Measurements from ENCODE around the gene RSL24D1.
"Not testable (repeated sequence)": the region's sequence is repeated elsewhere in the genome, so short reads cannot be mapped to it uniquely, and the experiment has no call there.

RSL24D1 gene

GRCh38 chr15:55204464-55204863 lies 7.7 kb upstream of the RSL24D1 start:
- no peak for DNase-seq

GRCh38 chr15:55202206-55202605 lies 5.5 kb upstream of the RSL24D1 start:
- no peak for DNase-seq

- no peak for DNase-seq
These were observed 2.0 kb upstream of the RSL24D1 start for GRCh38 chr15:55198706-55199105.

DNA sequence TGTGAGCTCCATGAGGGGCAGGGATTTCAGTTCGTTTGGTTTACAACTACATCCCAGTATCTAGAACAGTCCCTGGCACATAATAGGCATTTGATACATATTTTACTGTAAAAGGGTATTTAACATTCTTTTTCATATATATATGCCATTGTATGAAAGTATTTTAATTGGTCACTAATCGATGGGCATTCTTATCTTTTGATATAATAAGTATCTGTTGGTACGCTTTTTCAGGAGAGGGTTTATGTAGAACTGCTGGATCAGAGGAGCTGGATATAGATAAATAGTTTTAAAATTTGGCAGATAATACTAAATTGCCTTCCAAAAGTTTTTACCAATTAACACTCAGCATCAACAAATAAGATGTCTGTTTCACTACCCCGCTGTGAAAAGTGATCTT lies 978 bp upstream of the RSL24D1 start:
- DNase-seq = no peak

DNA sequence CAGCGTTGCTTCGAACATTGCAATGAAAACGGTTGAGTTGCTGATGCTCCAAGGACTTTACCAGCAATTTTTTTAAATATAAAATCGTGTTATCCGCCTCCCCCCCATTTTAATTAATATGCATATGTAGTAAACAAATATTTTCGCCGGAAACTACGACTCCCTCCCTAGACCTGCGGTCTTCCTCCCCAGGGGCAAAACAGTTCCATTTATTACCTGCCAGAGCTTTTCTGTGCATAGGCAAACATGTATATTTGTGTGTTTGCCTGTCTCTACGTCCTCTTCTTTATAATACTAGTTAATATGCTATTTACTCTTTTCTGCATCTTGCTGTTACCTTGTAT lies 593 bp upstream of the RSL24D1 start:
- DNase-seq = no peak

- no peak for DNase-seq
These were observed 745 bp downstream of the RSL24D1 start for GRCh38 chr15:55195996-55196395.

DNA sequence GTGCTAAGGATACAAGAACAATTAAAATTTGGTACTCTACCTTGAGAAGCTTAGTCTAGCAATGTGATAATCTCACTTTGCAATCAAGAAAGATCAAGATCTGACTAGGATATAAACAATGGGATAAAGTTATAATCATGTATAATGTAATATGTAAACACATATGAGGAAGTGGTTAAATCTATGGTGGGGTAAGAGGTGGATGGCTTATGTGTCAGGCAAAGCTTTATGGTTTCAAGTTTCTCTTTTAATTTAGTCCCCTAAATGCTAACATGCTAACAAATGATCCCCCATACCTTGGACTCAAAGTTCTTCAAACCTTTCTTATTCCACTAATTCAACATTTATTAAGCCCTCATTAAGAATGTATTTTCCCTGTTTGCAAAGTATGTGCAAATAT lies 2.5 kb downstream of the RSL24D1 start:
- DNase-seq = no peak

DNA sequence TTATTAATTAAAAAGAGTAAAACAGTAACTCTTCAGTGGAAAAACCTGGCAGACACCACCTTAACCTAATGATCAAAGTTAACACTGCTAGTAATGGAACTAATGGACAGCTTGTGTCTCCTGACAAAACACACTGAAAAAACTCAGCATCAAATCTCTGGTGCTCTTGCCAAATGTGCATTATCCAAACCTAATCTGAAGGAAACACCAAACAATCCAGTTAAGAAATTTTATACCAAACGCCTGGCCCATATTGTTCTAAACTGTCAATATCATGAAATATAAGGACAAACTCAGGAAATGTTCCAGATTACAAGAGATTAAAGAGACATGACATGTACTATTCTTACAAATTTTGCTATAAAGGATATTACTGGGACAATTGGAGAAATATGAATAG lies 10.4 kb downstream of the RSL24D1 start:
- no peak for DNase-seq

GRCh38 chr15:55183679-55184078 lies 13.1 kb downstream of the RSL24D1 start:
- DNase-seq = no peak

- DNase-seq = no peak
These were observed 17.6 kb downstream of the RSL24D1 start for GRCh38 chr15:55179141-55179540.

- no peak for DNase-seq
These were observed 26.4 kb downstream of the RSL24D1 start for GRCh38 chr15:55170361-55170760.

- DNase-seq = peak; percentile 49
These were observed 28.3 kb downstream of the RSL24D1 start for GRCh38 chr15:55168350-55168974.

- no peak for DNase-seq
These were observed 32.5 kb downstream of the RSL24D1 start for GRCh38 chr15:55164284-55164683.

- DNase-seq = peak; percentile 37
These were observed 45.1 kb downstream of the RSL24D1 start for GRCh38 chr15:55151631-55152030.

- not testable (repeated sequence) for DNase-seq
These were observed 53.6 kb downstream of the RSL24D1 start for GRCh38 chr15:55143132-55143531.

GRCh38 chr15:55133972-55134371 lies 62.8 kb downstream of the RSL24D1 start:
- no peak for DNase-seq

DNA sequence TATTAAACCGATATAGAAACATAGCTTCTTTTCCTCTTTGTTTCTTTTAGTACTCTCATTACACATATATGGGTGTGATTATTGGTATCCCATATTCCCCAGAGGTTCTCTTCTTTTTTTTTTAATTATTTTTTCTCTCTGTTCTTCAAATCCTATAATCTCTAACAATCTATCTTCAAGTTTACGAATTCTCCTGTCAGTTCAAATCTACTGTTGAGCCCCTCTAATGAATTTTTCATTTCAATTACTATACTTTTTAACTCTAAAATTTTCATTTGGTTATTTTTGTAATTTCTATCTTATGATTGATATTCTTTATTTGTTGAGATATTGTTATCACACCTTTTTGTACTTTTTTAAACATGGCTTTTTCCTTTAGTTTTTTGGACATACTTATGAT lies 64.1 kb downstream of the RSL24D1 start:
- no peak for DNase-seq

Measured in NCI-H2029 (cell line).